Type B pancreatic cell (in vitro differentiated cells): ENCODE data around the gene ZNF341. TPM values are rescaled to one million over a fixed set of nuclear protein-coding genes. Genes with fewer than 3 reads are reported as not detected.

Experiments
- DNase-seq: peaks from one replicate; pipeline ENCODE4 v3.0.0; 2021; ENCODE audit warnings: mixed read lengths; ENCODE audit not compliant: unreplicated experiment; ENCODE audit errors: extremely low spot score
- H3K27ac Mint-ChIP-seq: 2 replicates; pipeline ENCODE4 v1.8.0; 2021; ENCODE audit warnings: mild to moderate bottlenecking, mixed read lengths
- H3K27me3 Mint-ChIP-seq: 2 replicates; pipeline ENCODE4 v1.8.0; 2021; ENCODE audit warnings: mixed read lengths
- H3K36me3 Mint-ChIP-seq: 2 replicates; pipeline ENCODE4 v1.8.0; 2021; ENCODE audit warnings: mixed read lengths
- H3K4me1 Mint-ChIP-seq: one replicate; pipeline ENCODE4 v1.8.0; 2021; ENCODE audit warnings: mixed read lengths; ENCODE audit not compliant: unreplicated experiment
- H3K4me3 Mint-ChIP-seq: 2 replicates; pipeline ENCODE4 v1.8.0; 2021; ENCODE audit warnings: mild to moderate bottlenecking, mixed read lengths
- H3K9me3 Mint-ChIP-seq: 2 replicates; pipeline ENCODE4 v1.8.0; 2021; ENCODE audit warnings: mixed read lengths
- CTCF ChIP-seq: fragments of 200-600 bp; sonication (generic); conservative IDR thresholded peaks from 2 replicates; pipeline ENCODE4 v1.5.0; 2021; ENCODE audit warnings: antibody characterized with exemption, mild to moderate bottlenecking
- total RNA-seq: library from RNA; stranded (reverse); gene quantifications from 2 replicates; pipeline ENCODE4 v1.2.1, GENCODE V29; 2021; ENCODE audit warnings: low replicate concordance

ZNF341 gene
- total RNA-seq, 1 donor from 2014 or later, result 4.6 TPM

- H3K36me3 Mint-ChIP-seq, result peaks cover 3% of the 10 kb centered on the region
- no peak for TF ChIP-seq CTCF
- H3K4me3 Mint-ChIP-seq, result peak overlapping the region; percentile 68
- H3K27me3 Mint-ChIP-seq, result no peaks in the 10 kb centered on the region
- peak overlapping the region; percentile 93 for H3K27ac Mint-ChIP-seq
- peaks cover 5% of the 10 kb centered on the region for H3K9me3 Mint-ChIP-seq
- peaks cover 16% of the 10 kb centered on the region for H3K4me1 Mint-ChIP-seq
- no peak for DNase-seq
Measured at GRCh38 chr20:33724439-33725094, 7.2 kb upstream of the ZNF341 start.

- Mint-ChIP-seq H3K4me1 (peaks cover 10% of the 10 kb centered on the region), H3K27me3 (no peaks in the 10 kb centered on the region), H3K4me3 (no peak overlapping the region), H3K27ac (peak overlapping the region; percentile 69), H3K36me3 (no peaks in the 10 kb centered on the region), H3K9me3 (no peaks in the 10 kb centered on the region)
- DNase-seq, result no peak
- no peak for TF ChIP-seq CTCF
Measured at GRCh38 chr20:33725607-33726264, 6.1 kb upstream of the ZNF341 start.

- peak overlapping the region; percentile 65 for H3K27ac Mint-ChIP-seq
- no peak for DNase-seq
- H3K4me3 Mint-ChIP-seq, result no peak overlapping the region
- H3K36me3 Mint-ChIP-seq, result no peaks in the 10 kb centered on the region
- TF ChIP-seq CTCF, result no peak
- no peaks in the 10 kb centered on the region for H3K9me3 Mint-ChIP-seq
- H3K27me3 Mint-ChIP-seq, result no peaks in the 10 kb centered on the region
- H3K4me1 Mint-ChIP-seq, result peaks cover 15% of the 10 kb centered on the region
Measured at GRCh38 chr20:33727115-33727479, 4.7 kb upstream of the ZNF341 start.

GRCh38 chr20:33727806-33728205 is 4.0 kb upstream of the ZNF341 start:
- H3K36me3 Mint-ChIP-seq, result no peaks in the 10 kb centered on the region
- DNase-seq, result no peak
- H3K27me3 Mint-ChIP-seq, result no peaks in the 10 kb centered on the region
- no peak overlapping the region for H3K4me3 Mint-ChIP-seq
- no peaks in the 10 kb centered on the region for H3K9me3 Mint-ChIP-seq
- H3K27ac Mint-ChIP-seq, result peak overlapping the region; percentile 11
- H3K4me1 Mint-ChIP-seq, result peaks cover 18% of the 10 kb centered on the region
- TF ChIP-seq CTCF, result no peak

- no peak for DNase-seq
- no peaks in the 10 kb centered on the region for H3K36me3 Mint-ChIP-seq
- H3K4me3 Mint-ChIP-seq, result no peak overlapping the region
- no peaks in the 10 kb centered on the region for H3K9me3 Mint-ChIP-seq
- H3K27ac Mint-ChIP-seq, result peak overlapping the region; percentile 11
- no peak for TF ChIP-seq CTCF
- H3K4me1 Mint-ChIP-seq, result peaks cover 21% of the 10 kb centered on the region
- H3K27me3 Mint-ChIP-seq, result no peaks in the 10 kb centered on the region
Measured at GRCh38 chr20:33728463-33728862, 3.3 kb upstream of the ZNF341 start.
